IMR-90 (cell line): Measurements from ENCODE around the gene CADM2. TPM values are rescaled to one million over a fixed set of nuclear protein-coding genes. Genes with fewer than 3 reads are reported as not detected.
"Not testable (repeated sequence)": the region's sequence is repeated elsewhere in the genome, so short reads cannot be mapped to it uniquely, and the experiment has no call there.

Experiments
- ATAC-seq: fragments of 200-7000 bp; cut with Tn5 transposase; 2 replicates; pipeline ENCODE4 v1.9.1; 2020; ENCODE audit warnings: low read depth, mild to moderate bottlenecking, moderate library complexity
- BruUV-seq: library from RNA; stranded (reverse); fragments of 400-500 nt; replicated peaks from 2 replicates; lab custom pipeline; 2021; lab: Mats Ljungman, UMichigan
- CTCF ChIA-PET: fragments of 300-600 bp; formaldehyde crosslinking; extraction: SDS; loops from one replicate; lab custom pipeline; 2021; ENCODE audit warnings: antibody characterized with exemption; lab: Yijun Ruan, JAX
- POLR2A ChIA-PET: fragments of 300-600 bp; sonication (Branson Sonifier 250); formaldehyde crosslinking; loops from one replicate; lab custom pipeline; 2022; ENCODE audit warnings: antibody characterized with exemption; ENCODE audit not compliant: unreplicated experiment; lab: Charles Lee
- DNase-seq: peaks from one replicate; pipeline ENCODE4 v3.0.0; 2013
- H2AFZ ChIP-seq: replicated peaks from 2 replicates; pipeline ENCODE3; 2013; ENCODE audit warnings: low read length, mild to moderate bottlenecking; ENCODE audit not compliant: poor library complexity
- H2AK5ac ChIP-seq: 2 replicates; pipeline ENCODE4 v1.6.1; 2013; ENCODE audit warnings: low read depth, low read length, inconsistent platforms
- H2AK9ac ChIP-seq: replicated peaks from 2 replicates; pipeline ENCODE3; 2013; ENCODE audit warnings: mild to moderate bottlenecking, low read depth, low read length, moderate library complexity; ENCODE audit not compliant: poor library complexity
- H2BK120ac ChIP-seq: 2 replicates; pipeline ENCODE4 v1.6.1; 2013; ENCODE audit warnings: low read depth, low read length, inconsistent platforms
- H2BK15ac ChIP-seq: 3 replicates; pipeline ENCODE4 v1.6.1; 2013; ENCODE audit warnings: low read depth, low read length, inconsistent platforms
- H2BK20ac ChIP-seq: 2 replicates; pipeline ENCODE4 v1.6.1; 2013; ENCODE audit warnings: low read depth, mild to moderate bottlenecking, inconsistent platforms, low read length, moderate library complexity
- H2BK5ac ChIP-seq: 2 replicates; pipeline ENCODE4 v1.6.1; 2013; ENCODE audit warnings: mild to moderate bottlenecking, low read depth, low read length, inconsistent platforms; ENCODE audit not compliant: poor library complexity, severe bottlenecking
- H3K14ac ChIP-seq: replicated peaks from 2 replicates; pipeline ENCODE4 v1.6.1; 2013; ENCODE audit warnings: low read depth, low read length, inconsistent platforms
- H3K18ac ChIP-seq: 2 replicates; pipeline ENCODE4 v1.6.1; 2013; ENCODE audit warnings: low read depth, low read length, control low read depth
- H3K23ac ChIP-seq: 2 replicates; pipeline ENCODE4 v1.6.1; 2013; ENCODE audit warnings: low read depth, low read length, inconsistent platforms
- H3K27ac ChIP-seq: 2 replicates; pipeline ENCODE4 v1.5.1; 2013; ENCODE audit warnings: mild to moderate bottlenecking, control low read depth, low read length; ENCODE audit not compliant: insufficient read depth
- H3K27me3 ChIP-seq: 2 replicates; pipeline ENCODE4 v1.6.1; 2013; ENCODE audit warnings: low read length; ENCODE audit not compliant: control insufficient read depth, insufficient read depth
- H3K36me3 ChIP-seq: 2 replicates; pipeline ENCODE4 v1.6.1; 2013; ENCODE audit warnings: low read length, mixed read lengths; ENCODE audit not compliant: control insufficient read depth, insufficient read depth
- H3K4ac ChIP-seq: 2 replicates; pipeline ENCODE4 v1.6.1; 2013; ENCODE audit warnings: low read depth, low read length, inconsistent platforms
- H3K4me1 ChIP-seq: 2 replicates; pipeline ENCODE4 v1.6.1; 2013; ENCODE audit warnings: low read length, mixed read lengths; ENCODE audit not compliant: control insufficient read depth, insufficient read depth
- H3K4me2 ChIP-seq: 2 replicates; pipeline ENCODE4 v1.6.1; 2013; ENCODE audit warnings: low read depth, mild to moderate bottlenecking, control low read depth, low read length, moderate library complexity
- H3K4me3 ChIP-seq: 2 replicates; pipeline ENCODE4 v1.5.1; 2013; ENCODE audit warnings: low read depth, mild to moderate bottlenecking, control low read depth, low read length, moderate library complexity; ENCODE audit not compliant: insufficient read depth
- H3K56ac ChIP-seq: 2 replicates; pipeline ENCODE4 v1.6.1; 2013; ENCODE audit warnings: low read length, inconsistent platforms; ENCODE audit not compliant: insufficient read depth; ENCODE audit errors: extremely low read depth
- H3K79me1 ChIP-seq, 2 experiments: 2 replicates each; pipeline ENCODE4 v1.6.1; 2013; ENCODE audit warnings: low read length in 2 of 2, inconsistent platforms in 1 of 2, low read depth in 1 of 2
- H3K9ac ChIP-seq: 2 replicates; pipeline ENCODE4 v1.6.1; 2013; ENCODE audit warnings: low read depth, low read length, control low read depth
- H3K9me1 ChIP-seq: 2 replicates; pipeline ENCODE4 v1.6.1; 2013; ENCODE audit warnings: low read length, inconsistent platforms; ENCODE audit not compliant: insufficient read depth
- H3K9me3 ChIP-seq: 2 replicates; pipeline ENCODE4 v1.6.1; 2013; ENCODE audit warnings: low read length; ENCODE audit not compliant: control insufficient read depth, insufficient read depth
- H4K20me1 ChIP-seq: 2 replicates; pipeline ENCODE4 v1.6.1; 2013; ENCODE audit warnings: low read length, inconsistent platforms; ENCODE audit not compliant: insufficient read depth
- H4K5ac ChIP-seq: 2 replicates; pipeline ENCODE4 v1.6.1; 2013; ENCODE audit warnings: mild to moderate bottlenecking, low read depth, low read length, control low read depth
- H4K8ac ChIP-seq, 2 experiments: 2 replicates each; pipeline ENCODE4 v1.6.1; 2013; ENCODE audit warnings: low read depth in 2 of 2, low read length in 2 of 2, control low read depth in 1 of 2, inconsistent platforms in 1 of 2
- H4K91ac ChIP-seq: 2 replicates; pipeline ENCODE4 v1.6.1; 2013; ENCODE audit warnings: low read depth, low read length, inconsistent platforms; ENCODE audit not compliant: insufficient read depth
- WGBS, 2 experiments: methylation state at CpG; one replicate each; pipeline versions ENCODE4 v1.1.5 to v1.1.7; 2013; ENCODE audit warnings: missing lambda C conversion rate in 2 of 2; ENCODE audit not compliant: insufficient read length in 1 of 2; ENCODE audit errors: extremely low coverage in 2 of 2; 5-methylcytosine and 5-hydroxymethylcytosine counted together
- dilution Hi-C: fragments of 300-500 bp; cut with HindIII; formaldehyde crosslinking; loops from one replicate; pipeline ENCODE4 v1.14.3; 2018; ENCODE audit warnings: low sequenced_read_pairs; ENCODE audit not compliant: unreplicated experiment
- in situ Hi-C: fragments of 300-500 bp; cut with MboI; formaldehyde crosslinking; loops from 3 replicates; pipeline ENCODE4 v1.14.3; 2019; ENCODE audit warnings: low sequenced_read_pairs, inconsistent platforms, mixed read lengths
- intact Hi-C: fragments of 100-400 bp; cut with micrococcal nuclease; formaldehyde crosslinking; loops from 2 replicates; pipeline ENCODE4 v1.10.0; 2022
- polyA plus RNA-seq, 3 experiments: library from polyadenylated mRNA; depleted of rRNA; stranded (reverse); fragments of >200 nt; gene quantifications; 2 replicates each; pipeline ENCODE4 v1.2.3, GENCODE V29; 2012; ENCODE audit warnings: low replicate concordance in 1 of 3
- total RNA-seq: library from RNA; depleted of rRNA; stranded (reverse); fragments of >200 nt; gene quantifications from 2 replicates; pipeline ENCODE4 v1.2.3, GENCODE V29; 2012

The CADM2 gene
- total and polyA plus RNA-seq, 2 of the 4 experiments (the other 2 are of a cell fraction) = not detected

GRCh38 chr3:85504129-85504784, 545.5 kb downstream of the CADM2 start:
- H3K79me1 ChIP-seq, H3K27me3 ChIP-seq, H2BK120ac ChIP-seq, ATAC-seq, H3K23ac ChIP-seq, dilution Hi-C loops, H2AK5ac ChIP-seq, CTCF ChIA-PET, H3K4me1 ChIP-seq, H3K56ac ChIP-seq, H3K14ac ChIP-seq, BruUV-seq, intact Hi-C loops, H4K8ac ChIP-seq, H3K36me3 ChIP-seq, H4K5ac ChIP-seq, H2AFZ ChIP-seq, H2BK20ac ChIP-seq, H3K27ac ChIP-seq, H3K9me3 ChIP-seq, H2BK5ac ChIP-seq, H4K91ac ChIP-seq, H3K4ac ChIP-seq, POLR2A ChIA-PET, H3K18ac ChIP-seq, H2AK9ac ChIP-seq, H2BK15ac ChIP-seq, H4K20me1 ChIP-seq, H3K9ac ChIP-seq, H3K4me2 ChIP-seq, H3K9me1 ChIP-seq, H3K4me3 ChIP-seq, in situ Hi-C loops, DNase-seq: not testable (repeated sequence)
- 92% methylated on average over 4 of the region's 33 CpGs; no CpG with 5 or more reads in 1 of the 2 experiments for WGBS, 2 experiments

GRCh38 chr3:85504785-85505511, 546.2 kb downstream of the CADM2 start:
- intact Hi-C loops, H2AK5ac ChIP-seq, H3K4me3 ChIP-seq, H3K9me1 ChIP-seq, H2AFZ ChIP-seq, H3K4ac ChIP-seq, H3K9ac ChIP-seq, H4K91ac ChIP-seq, H3K4me1 ChIP-seq, H3K27ac ChIP-seq, in situ Hi-C loops, H2BK120ac ChIP-seq, dilution Hi-C loops, H3K9me3 ChIP-seq, H3K14ac ChIP-seq, H3K23ac ChIP-seq, H4K20me1 ChIP-seq, H4K8ac ChIP-seq, H4K5ac ChIP-seq, CTCF ChIA-PET, H3K56ac ChIP-seq, BruUV-seq, H2AK9ac ChIP-seq, H2BK15ac ChIP-seq, ATAC-seq, H2BK5ac ChIP-seq, H3K27me3 ChIP-seq, H3K79me1 ChIP-seq, H2BK20ac ChIP-seq, H3K4me2 ChIP-seq, H3K18ac ChIP-seq, POLR2A ChIA-PET, DNase-seq, H3K36me3 ChIP-seq: not testable (repeated sequence)
- no CpG with 5 or more reads among the region's 41 CpGs for WGBS, 2 experiments
